HG02642 (cell line): ENCODE results near the gene NIT1.
"Not testable (repeated sequence)": the region's sequence is repeated elsewhere in the genome, so short reads cannot be mapped to it uniquely, and the experiment has no call there.

ENCODE experiments used
- ATAC-seq: cut with Tn5 transposase; IDR thresholded peaks from one replicate; pipeline ENCODE4 v1.9.1; 2021; ENCODE audit warnings: mild to moderate bottlenecking; ENCODE audit not compliant: unreplicated experiment, poor library complexity

Gene NIT1

GRCh38 chr1:161111117-161111516 lies 6.8 kb upstream of the NIT1 start:
- no peak for ATAC-seq

GRCh38 chr1:161111527-161111926 lies 6.4 kb upstream of the NIT1 start:
- no peak for ATAC-seq

GRCh38 chr1:161113915-161114314 lies 4.0 kb upstream of the NIT1 start:
- no peak for ATAC-seq

- ATAC-seq: no peak
Measured at GRCh38 chr1:161114556-161114955, 3.3 kb upstream of the NIT1 start.

GRCh38 chr1:161115132-161115711 lies 2.7 kb upstream of the NIT1 start:
- no peak for ATAC-seq

GRCh38 chr1:161115961-161116360 lies 1.9 kb upstream of the NIT1 start:
- not testable (repeated sequence) for ATAC-seq

- ATAC-seq: no peak
Measured at GRCh38 chr1:161119092-161119903, 1.4 kb downstream of the NIT1 start.

GRCh38 chr1:161121042-161121650 lies 3.2 kb downstream of the NIT1 start:
- no peak for ATAC-seq

GRCh38 chr1:161121834-161122233 lies 3.9 kb downstream of the NIT1 start:
- no peak for ATAC-seq

GRCh38 chr1:161122967-161123366 lies 5.1 kb downstream of the NIT1 start:
- no peak for ATAC-seq

GRCh38 chr1:161127649-161128048 lies 9.7 kb downstream of the NIT1 start:
- no peak for ATAC-seq

GRCh38 chr1:161128591-161129420 lies 10.9 kb downstream of the NIT1 start:
- no peak for ATAC-seq

GRCh38 chr1:161130266-161130665 lies 12.4 kb downstream of the NIT1 start:
- ATAC-seq: no peak

GRCh38 chr1:161131523-161132409 lies 13.9 kb downstream of the NIT1 start:
- peak; percentile 2 for ATAC-seq

GRCh38 chr1:161132410-161133219 lies 14.7 kb downstream of the NIT1 start, which contains the start of gene DEDD:
Gene DEDD, minus strand, starts transcription at chr1:161132667. Its CDS starts 8,205 bp downstream, at chr1:161124462.
- peak; percentile 93 for ATAC-seq

- no peak for ATAC-seq
Measured at GRCh38 chr1:161133220-161133740, 15.4 kb downstream of the NIT1 start.

GRCh38 chr1:161137881-161138280 lies 20.0 kb downstream of the NIT1 start:
- no peak for ATAC-seq

- no peak for ATAC-seq
Measured at GRCh38 chr1:161138431-161138830, 20.5 kb downstream of the NIT1 start.

GRCh38 chr1:161139766-161140165 lies 21.9 kb downstream of the NIT1 start:
- ATAC-seq: no peak
